HG03175 (cell line): ENCODE data around the gene MEPE.
"Not testable (repeated sequence)": the region's sequence is repeated elsewhere in the genome, so short reads cannot be mapped to it uniquely, and the experiment has no call there.

ENCODE experiments used
- ATAC-seq: cut with Tn5 transposase; IDR thresholded peaks from one replicate; pipeline ENCODE4 v1.9.1; 2021; ENCODE audit warnings: mild to moderate bottlenecking, moderate library complexity; ENCODE audit not compliant: unreplicated experiment

MEPE gene

GRCh38 chr4:87882321-87882720, 49.6 kb downstream of the MEPE start:
- ATAC-seq = no peak

GRCh38 chr4:87882861-87883260, 50.1 kb downstream of the MEPE start:
- no peak for ATAC-seq

GRCh38 chr4:87884976-87885549, 52.3 kb downstream of the MEPE start:
- no peak for ATAC-seq

GRCh38 chr4:87886083-87886482, 53.3 kb downstream of the MEPE start:
- no peak for ATAC-seq

GRCh38 chr4:87890753-87891152, 58.0 kb downstream of the MEPE start:
- ATAC-seq = not testable (repeated sequence)

GRCh38 chr4:87895964-87896621, 63.3 kb downstream of the MEPE start:
- no peak for ATAC-seq
